ENCODE data around the gene RGPD8. TPM values are rescaled to one million over a fixed set of nuclear protein-coding genes. Genes with fewer than 3 reads are reported as not detected.

RGPD8 gene
- total RNA-seq, 2 donors from 2014 or later: 17.1 to 42.7 TPM

- Histone ChIP-seq H3K27ac (ENCODE audit: low read depth, low read length) (no peak overlapping the region), H3K9me3 (ENCODE audit: control insufficient read depth, low read length) (no peaks in the 10 kb centered on the region), H3K36me3 (ENCODE audit: control insufficient read depth, insufficient read depth, low read length) (no peaks in the 10 kb centered on the region), H3K27me3 (ENCODE audit: control insufficient read depth, insufficient read depth, low read length, poor library complexity, severe bottlenecking) (no peaks in the 10 kb centered on the region), H3K4me3 (ENCODE audit: low read length) (no peak overlapping the region), H3K9ac (ENCODE audit: extremely low read depth, low read length, poor library complexity, severe bottlenecking) (no peak overlapping the region), H3K4me1 (ENCODE audit: control insufficient read depth, insufficient read depth, low read length) (no peaks in the 10 kb centered on the region)
- H3K4me1 Mint-ChIP-seq: no peaks in the 10 kb centered on the region
- TF ChIP-seq, protein P1, sequence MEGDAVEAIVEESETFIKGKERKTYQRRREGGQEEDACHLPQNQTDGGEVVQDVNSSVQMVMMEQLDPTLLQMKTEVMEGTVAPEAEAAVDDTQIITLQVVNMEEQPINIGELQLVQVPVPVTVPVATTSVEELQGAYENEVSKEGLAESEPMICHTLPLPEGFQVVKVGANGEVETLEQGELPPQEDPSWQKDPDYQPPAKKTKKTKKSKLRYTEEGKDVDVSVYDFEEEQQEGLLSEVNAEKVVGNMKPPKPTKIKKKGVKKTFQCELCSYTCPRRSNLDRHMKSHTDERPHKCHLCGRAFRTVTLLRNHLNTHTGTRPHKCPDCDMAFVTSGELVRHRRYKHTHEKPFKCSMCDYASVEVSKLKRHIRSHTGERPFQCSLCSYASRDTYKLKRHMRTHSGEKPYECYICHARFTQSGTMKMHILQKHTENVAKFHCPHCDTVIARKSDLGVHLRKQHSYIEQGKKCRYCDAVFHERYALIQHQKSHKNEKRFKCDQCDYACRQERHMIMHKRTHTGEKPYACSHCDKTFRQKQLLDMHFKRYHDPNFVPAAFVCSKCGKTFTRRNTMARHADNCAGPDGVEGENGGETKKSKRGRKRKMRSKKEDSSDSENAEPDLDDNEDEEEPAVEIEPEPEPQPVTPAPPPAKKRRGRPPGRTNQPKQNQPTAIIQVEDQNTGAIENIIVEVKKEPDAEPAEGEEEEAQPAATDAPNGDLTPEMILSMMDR (conservative IDR thresholded peaks at IDR 0.05): peak; percentile 68
- no peak for DNase-seq
- 88% methylated on average over 3 of the region's 3 CpGs; no CpG with 5 or more reads in 1 of the 2 experiments for WGBS, 2 experiments (ENCODE audit: insufficient coverage in 1 of 2, insufficient read length in 1 of 2)
- peaks cover 6% of the 10 kb centered on the region for H3K9me3 Mint-ChIP-seq
- H3K4me3 Mint-ChIP-seq: no peak overlapping the region
- H3K27ac Mint-ChIP-seq: no peak overlapping the region
- peaks cover 13% of the 10 kb centered on the region for H3K27me3 Mint-ChIP-seq (ENCODE audit: insufficient read depth)
- no peaks in the 10 kb centered on the region for H3K36me3 Mint-ChIP-seq (ENCODE audit: low read depth)
Observed at GRCh38 chr2:112465382-112465781, 31.9 kb upstream of the RGPD8 start.

DNA sequence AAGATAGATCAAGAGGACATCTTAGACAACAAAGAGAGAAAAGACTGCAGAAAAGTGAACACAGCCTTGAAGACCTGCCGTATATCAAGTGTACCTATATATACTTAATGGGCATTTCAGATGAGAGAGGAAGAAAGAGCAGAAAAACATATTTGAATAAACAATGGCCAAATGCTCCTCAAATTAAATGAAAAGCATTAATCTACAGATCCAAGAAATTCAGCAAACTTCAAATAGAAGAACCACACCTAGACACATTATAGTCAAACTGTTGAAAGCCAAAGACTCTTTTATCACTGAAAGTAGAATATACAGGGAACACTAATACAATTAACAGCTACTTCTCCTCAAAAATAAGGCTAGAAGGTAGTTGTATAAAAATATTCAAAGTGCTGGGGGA, 29.8 kb upstream of the RGPD8 start:
- Mint-ChIP-seq H3K9me3 (peaks cover 2% of the 10 kb centered on the region), H3K4me3 (no peak overlapping the region), H3K27ac (no peak overlapping the region), H3K4me1 (no peaks in the 10 kb centered on the region), H3K27me3 (ENCODE audit: insufficient read depth) (peaks cover 14% of the 10 kb centered on the region), H3K36me3 (ENCODE audit: low read depth) (no peaks in the 10 kb centered on the region)
- WGBS, 2 experiments (ENCODE audit: insufficient coverage in 1 of 2, insufficient read length in 1 of 2): 86% methylated on average over 1 of the region's 1 CpG; no CpG with 5 or more reads in 1 of the 2 experiments
- TF ChIP-seq, protein P1 (conservative IDR thresholded peaks at IDR 0.05): no peak
- no peak overlapping the region for H3K27ac ChIP-seq (ENCODE audit: low read depth, low read length)
- no peak overlapping the region for H3K9ac ChIP-seq (ENCODE audit: extremely low read depth, low read length, poor library complexity, severe bottlenecking)
- DNase-seq: no peak
- H3K27me3 ChIP-seq (ENCODE audit: control insufficient read depth, insufficient read depth, low read length, poor library complexity, severe bottlenecking): no peaks in the 10 kb centered on the region
- H3K4me3 ChIP-seq (ENCODE audit: low read length): no peak overlapping the region
- no peaks in the 10 kb centered on the region for H3K36me3 ChIP-seq (ENCODE audit: control insufficient read depth, insufficient read depth, low read length)
- H3K4me1 ChIP-seq (ENCODE audit: control insufficient read depth, insufficient read depth, low read length): no peaks in the 10 kb centered on the region
- no peaks in the 10 kb centered on the region for H3K9me3 ChIP-seq (ENCODE audit: control insufficient read depth, low read length)

- TF ChIP-seq, protein P1 (conservative IDR thresholded peaks at IDR 0.05): no peak
- Mint-ChIP-seq H3K4me3 (no peak overlapping the region), H3K27ac (no peak overlapping the region), H3K27me3 (ENCODE audit: insufficient read depth) (peaks cover 10% of the 10 kb centered on the region), H3K4me1 (no peaks in the 10 kb centered on the region), H3K36me3 (ENCODE audit: low read depth) (no peaks in the 10 kb centered on the region), H3K9me3 (no peaks in the 10 kb centered on the region)
- Histone ChIP-seq H3K27ac (ENCODE audit: low read depth, low read length) (no peak overlapping the region), H3K9ac (ENCODE audit: extremely low read depth, low read length, poor library complexity, severe bottlenecking) (no peak overlapping the region), H3K9me3 (ENCODE audit: control insufficient read depth, low read length) (no peaks in the 10 kb centered on the region), H3K27me3 (ENCODE audit: control insufficient read depth, insufficient read depth, low read length, poor library complexity, severe bottlenecking) (no peaks in the 10 kb centered on the region), H3K36me3 (ENCODE audit: control insufficient read depth, insufficient read depth, low read length) (no peaks in the 10 kb centered on the region), H3K4me3 (ENCODE audit: low read length) (no peak overlapping the region), H3K4me1 (ENCODE audit: control insufficient read depth, insufficient read depth, low read length) (no peaks in the 10 kb centered on the region)
- 80 to 83% methylated on average over 5 of the region's 5 CpGs for WGBS, 2 experiments (ENCODE audit: insufficient coverage in 1 of 2, insufficient read length in 1 of 2)
- no peak for DNase-seq
Observed at GRCh38 chr2:112462178-112462577, 28.7 kb upstream of the RGPD8 start.
